Activated T-cell treated with anti-CD3 and anti-CD28 coated beads for 4 hours (primary cell): Measurements from ENCODE around the gene DSCAM.
"Not testable (repeated sequence)": the region's sequence is repeated elsewhere in the genome, so short reads cannot be mapped to it uniquely, and the experiment has no call there.

ENCODE experiments used
- DNase-seq: peaks from one replicate; pipeline ENCODE4 v3.0.0-alpha.2; 2020

The DSCAM gene

GRCh38 chr21:40276001-40276400 is 571.0 kb downstream of the DSCAM start:
- no peak for DNase-seq

- no peak for DNase-seq
Observed at GRCh38 chr21:40272037-40272436, 574.9 kb downstream of the DSCAM start.

GRCh38 chr21:40271164-40271563 is 575.8 kb downstream of the DSCAM start:
- DNase-seq: no peak

GRCh38 chr21:40270047-40270446 is 576.9 kb downstream of the DSCAM start:
- DNase-seq: no peak

GRCh38 chr21:40269239-40269638 is 577.7 kb downstream of the DSCAM start:
- DNase-seq: no peak

- not testable (repeated sequence) for DNase-seq
Observed at GRCh38 chr21:40258456-40258855, 588.5 kb downstream of the DSCAM start.

- no peak for DNase-seq
Observed at GRCh38 chr21:40257342-40257741, 589.6 kb downstream of the DSCAM start.

GRCh38 chr21:40255518-40256444 is 591.2 kb downstream of the DSCAM start:
- no peak for DNase-seq

GRCh38 chr21:40254540-40255465 is 592.2 kb downstream of the DSCAM start:
- DNase-seq: no peak

GRCh38 chr21:40253112-40253511 is 593.8 kb downstream of the DSCAM start:
- DNase-seq: no peak

- no peak for DNase-seq
Observed at GRCh38 chr21:40250514-40251294, 596.3 kb downstream of the DSCAM start.

GRCh38 chr21:40244981-40245380 is 602.0 kb downstream of the DSCAM start:
- no peak for DNase-seq

GRCh38 chr21:40243685-40244084 is 603.3 kb downstream of the DSCAM start:
- no peak for DNase-seq

GRCh38 chr21:40242586-40243265 is 604.2 kb downstream of the DSCAM start:
- no peak for DNase-seq

- DNase-seq: no peak
Observed at GRCh38 chr21:40235528-40235927, 611.4 kb downstream of the DSCAM start.

- DNase-seq: no peak
Observed at GRCh38 chr21:40231979-40232378, 615.0 kb downstream of the DSCAM start.

- no peak for DNase-seq
Observed at GRCh38 chr21:40227096-40227495, 619.9 kb downstream of the DSCAM start.

GRCh38 chr21:40215941-40216340 is 631.0 kb downstream of the DSCAM start:
- DNase-seq: no peak

GRCh38 chr21:40210251-40210650 is 636.7 kb downstream of the DSCAM start:
- no peak for DNase-seq

GRCh38 chr21:40208948-40209345 is 638.0 kb downstream of the DSCAM start:
- DNase-seq: no peak

GRCh38 chr21:40208206-40208947 is 638.6 kb downstream of the DSCAM start:
- DNase-seq: no peak
